Measurements from ENCODE around the gene ABCB8.
A peak's percentile ranks its signal among the peaks of the same experiment; 100 is the strongest.
"Not testable (repeated sequence)": the region's sequence is repeated elsewhere in the genome, so short reads cannot be mapped to it uniquely, and the experiment has no call there.

The ABCB8 gene

GRCh38 chr7:151028948-151029501 is 775 bp downstream of the ABCB8 start:
- TF ChIP-seq GATA1 (IDR thresholded peaks at IDR 0.05; ENCODE audit: low read depth, low read length) (no peak), POLR2A (IDR thresholded peaks at IDR 0.05; ENCODE audit: low read length) (no peak)
- DNase-seq = no peak

- no peak for DNase-seq
- no peak for TF ChIP-seq GATA1 (IDR thresholded peaks at IDR 0.05; ENCODE audit: low read depth, low read length)
Measured at GRCh38 chr7:151031011-151031410, 2.8 kb downstream of the ABCB8 start.

GRCh38 chr7:151032936-151033863 is 5.0 kb downstream of the ABCB8 start:
- TF ChIP-seq GATA1 (IDR thresholded peaks at IDR 0.05; ENCODE audit: low read depth, low read length) (no peak), POLR2A (IDR thresholded peaks at IDR 0.05; ENCODE audit: low read length) (no peak)
- DNase-seq = no peak

GRCh38 chr7:151033864-151034249 is 5.6 kb downstream of the ABCB8 start:
- DNase-seq = no peak
- TF ChIP-seq GATA1 (IDR thresholded peaks at IDR 0.05; ENCODE audit: low read depth, low read length) (no peak), POLR2A (IDR thresholded peaks at IDR 0.05; ENCODE audit: low read length) (no peak)

GRCh38 chr7:151034312-151035025 is 6.2 kb downstream of the ABCB8 start:
- TF ChIP-seq POLR2A (IDR thresholded peaks at IDR 0.05; ENCODE audit: low read length) (peak; percentile 15), GATA1 (IDR thresholded peaks at IDR 0.05; ENCODE audit: low read depth, low read length) (no peak)
- DNase-seq = no peak

GRCh38 chr7:151035026-151035717 is 6.9 kb downstream of the ABCB8 start:
- TF ChIP-seq GATA1 (IDR thresholded peaks at IDR 0.05; ENCODE audit: low read depth, low read length) (no peak), POLR2A (IDR thresholded peaks at IDR 0.05; ENCODE audit: low read length) (no peak)
- no peak for DNase-seq

GRCh38 chr7:151035902-151036301 is 7.7 kb downstream of the ABCB8 start:
- DNase-seq = no peak
- no peak for TF ChIP-seq POLR2A (IDR thresholded peaks at IDR 0.05; ENCODE audit: low read length)
- TF ChIP-seq GATA1 (IDR thresholded peaks at IDR 0.05; ENCODE audit: low read depth, low read length) = no peak

GRCh38 chr7:151038951-151039849 is 10.9 kb downstream of the ABCB8 start:
- TF ChIP-seq POLR2A (IDR thresholded peaks at IDR 0.05; ENCODE audit: low read length) = peak; percentile 94
- peak; percentile 34 for TF ChIP-seq GATA1 (IDR thresholded peaks at IDR 0.05; ENCODE audit: low read depth, low read length)
- DNase-seq = peak; percentile 97

GRCh38 chr7:151039850-151040548 is 11.7 kb downstream of the ABCB8 start:
- TF ChIP-seq POLR2A (IDR thresholded peaks at IDR 0.05; ENCODE audit: low read length) (no peak), GATA1 (IDR thresholded peaks at IDR 0.05; ENCODE audit: low read depth, low read length) (no peak)
- peak in 1 of 2 experiments; percentile 82 for DNase-seq

- no peak for TF ChIP-seq POLR2A (IDR thresholded peaks at IDR 0.05; ENCODE audit: low read length)
- TF ChIP-seq GATA1 (IDR thresholded peaks at IDR 0.05; ENCODE audit: low read depth, low read length) = no peak
- no peak for DNase-seq
Measured at GRCh38 chr7:151040616-151041375, 12.5 kb downstream of the ABCB8 start.

GRCh38 chr7:151043449-151043848 is 15.2 kb downstream of the ABCB8 start:
- not testable (repeated sequence) for DNase-seq

- DNase-seq = no peak
- no peak for TF ChIP-seq POLR2A (IDR thresholded peaks at IDR 0.05; ENCODE audit: low read length)
- TF ChIP-seq GATA1 (IDR thresholded peaks at IDR 0.05; ENCODE audit: low read depth, low read length) = no peak
Measured at GRCh38 chr7:151043959-151044358, 15.7 kb downstream of the ABCB8 start.
